IPS-NIHi7 (cell line): Measurements from ENCODE around the gene YY1.
"Not testable (repeated sequence)": the region's sequence is repeated elsewhere in the genome, so short reads cannot be mapped to it uniquely, and the experiment has no call there.

Source experiments
- DNase-seq: peaks from one replicate; pipeline ENCODE4 v3.0.0; 2012; ENCODE audit warnings: mixed read lengths; ENCODE audit errors: extremely low spot score

YY1 gene

DNA sequence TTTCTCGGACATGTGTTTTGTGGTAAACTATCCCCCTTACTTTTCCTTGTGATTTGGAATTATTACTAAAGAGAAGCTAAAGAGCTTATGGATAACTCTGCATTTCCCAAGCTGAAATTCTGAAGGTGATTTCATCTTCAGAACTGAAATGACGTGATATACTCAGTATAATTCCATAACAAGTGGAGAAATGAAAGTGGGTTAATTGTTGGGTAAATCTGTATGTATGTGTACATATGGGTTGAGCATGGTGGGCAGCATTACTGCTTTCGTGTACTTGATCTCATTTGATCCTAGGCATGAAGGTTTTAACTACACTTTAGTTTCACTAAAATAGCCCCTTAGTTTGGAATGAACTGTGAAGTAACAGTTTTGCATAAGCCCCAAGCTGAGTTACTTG lies 4.1 kb downstream of the YY1 start:
- DNase-seq: no peak

DNA sequence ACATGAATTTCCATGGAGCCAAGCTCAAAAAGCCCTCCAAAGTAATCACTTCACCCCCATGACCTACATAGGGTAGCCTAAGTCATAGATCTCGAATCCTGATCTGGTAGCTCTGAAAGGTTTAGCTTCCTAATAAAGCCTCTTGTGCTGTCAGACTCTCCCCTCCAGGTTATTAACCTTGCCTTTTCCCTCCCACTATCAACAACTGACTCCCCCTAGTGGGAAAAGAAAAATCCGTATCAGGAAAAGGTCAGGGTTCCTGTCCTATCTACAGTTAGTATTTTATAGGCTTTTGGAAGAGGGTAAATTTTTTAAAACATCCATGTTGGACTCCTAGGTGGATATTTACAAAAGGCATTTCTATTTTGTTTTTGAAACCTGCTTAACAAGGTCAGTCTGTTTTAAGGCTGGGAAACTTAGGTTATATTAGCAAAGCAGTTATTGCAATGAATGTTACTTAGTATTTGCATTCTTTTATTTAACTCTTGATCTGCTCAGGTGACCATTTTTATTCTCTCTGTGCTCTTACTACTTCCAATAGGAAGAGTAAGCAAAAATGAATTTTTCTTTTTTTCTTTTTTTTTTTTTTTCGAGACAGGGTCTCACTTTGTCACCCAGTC lies 8.0 kb downstream of the YY1 start:
- peak; percentile 73 for DNase-seq

DNA sequence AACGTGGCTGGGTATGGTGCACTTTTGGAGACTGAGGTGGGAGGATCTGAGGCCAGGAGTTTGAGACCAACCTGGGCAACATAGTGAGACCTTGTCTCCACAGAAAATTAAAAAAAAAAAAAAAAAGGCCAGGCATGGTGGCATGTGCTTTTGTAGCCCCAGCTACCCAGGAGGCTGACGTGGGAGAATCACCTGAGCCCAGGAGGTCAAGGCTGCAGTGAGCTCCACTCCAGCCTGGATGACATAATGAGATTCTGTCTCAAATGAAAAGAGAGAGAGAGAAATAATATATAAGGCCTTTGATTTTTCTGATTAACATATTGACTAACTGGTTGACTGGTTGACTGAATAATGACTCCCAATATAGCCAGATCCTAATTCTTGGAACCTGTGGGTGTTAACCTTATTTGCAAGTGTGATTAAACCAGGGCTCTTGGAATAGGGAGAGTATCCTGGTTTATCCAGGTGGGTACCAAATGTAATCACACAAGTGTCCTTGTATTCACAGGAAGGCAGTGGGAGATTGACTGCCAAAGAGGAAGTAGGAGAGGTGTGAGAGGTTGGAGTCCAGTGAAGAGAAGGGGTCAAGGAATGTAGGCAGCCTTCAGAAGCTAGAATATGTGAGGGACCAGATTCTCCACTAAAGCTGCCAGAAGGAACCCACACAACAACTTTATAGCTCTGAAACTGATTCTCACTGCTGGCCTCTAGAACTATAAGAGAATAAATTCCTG lies 12.0 kb downstream of the YY1 start:
- no peak for DNase-seq

DNA sequence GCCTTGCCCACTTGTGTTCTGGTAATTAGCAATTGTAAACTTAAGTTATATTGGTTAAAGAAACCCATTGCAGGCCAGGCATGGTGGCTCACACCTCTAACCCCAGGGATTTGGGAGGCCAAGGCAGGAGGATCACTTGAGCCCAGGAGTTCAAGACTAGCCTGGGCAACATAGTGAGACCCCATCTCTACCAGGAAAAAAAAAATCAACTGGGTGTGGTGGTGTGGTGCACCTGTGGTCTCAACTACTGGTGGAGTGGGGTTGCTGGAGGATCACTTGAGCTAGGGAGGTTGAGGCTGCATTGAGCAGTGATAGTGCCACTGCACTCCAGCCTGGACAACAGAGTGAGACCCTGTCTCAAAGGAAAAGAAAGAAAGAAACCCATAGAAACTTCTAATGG lies 13.7 kb downstream of the YY1 start:
- no peak for DNase-seq

DNA sequence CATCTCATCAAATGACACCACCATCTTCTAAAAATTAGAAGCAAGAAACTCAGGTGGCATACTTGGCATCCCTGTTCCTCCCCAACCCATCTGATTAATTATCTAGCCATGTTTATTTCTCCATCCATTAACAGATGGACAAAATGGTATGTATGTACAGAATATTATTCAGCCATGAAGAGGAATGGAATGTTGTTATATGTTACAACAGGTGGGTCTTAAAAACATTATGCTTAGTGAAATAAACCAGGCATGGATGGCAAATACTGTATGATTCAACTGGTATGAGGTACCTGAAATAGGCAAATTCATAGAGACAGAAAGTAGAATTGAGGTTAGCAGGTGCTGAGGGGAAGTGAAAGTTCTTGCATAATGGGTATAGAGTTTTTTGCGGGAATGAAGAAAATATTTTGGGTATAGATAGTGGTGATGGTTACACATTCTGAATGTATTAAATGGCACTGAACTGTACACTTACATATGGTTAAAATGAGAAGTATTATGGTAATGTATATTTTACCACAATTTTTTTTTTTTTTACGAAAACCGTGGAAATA lies 17.5 kb downstream of the YY1 start:
- DNase-seq: no peak

DNA sequence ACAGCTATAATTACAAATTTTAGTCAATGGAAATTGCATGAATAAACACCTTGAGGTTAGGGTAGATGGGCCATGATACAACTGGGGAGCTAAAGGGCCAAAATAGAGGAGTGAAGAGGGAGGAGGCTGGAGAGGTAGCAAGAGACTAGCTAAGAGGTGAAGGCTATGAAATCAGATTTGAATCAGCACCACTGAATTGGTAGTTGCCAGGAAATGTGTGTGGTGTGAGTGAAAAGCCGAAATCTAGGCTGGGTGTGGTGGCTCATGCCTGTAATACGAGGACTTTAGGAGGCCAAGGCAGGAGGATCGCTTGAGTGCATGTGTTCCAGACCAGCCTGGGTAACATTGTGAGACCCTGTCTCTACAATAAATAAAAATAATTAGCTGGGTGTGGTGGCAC lies 22.7 kb downstream of the YY1 start:
- DNase-seq: no peak

DNA sequence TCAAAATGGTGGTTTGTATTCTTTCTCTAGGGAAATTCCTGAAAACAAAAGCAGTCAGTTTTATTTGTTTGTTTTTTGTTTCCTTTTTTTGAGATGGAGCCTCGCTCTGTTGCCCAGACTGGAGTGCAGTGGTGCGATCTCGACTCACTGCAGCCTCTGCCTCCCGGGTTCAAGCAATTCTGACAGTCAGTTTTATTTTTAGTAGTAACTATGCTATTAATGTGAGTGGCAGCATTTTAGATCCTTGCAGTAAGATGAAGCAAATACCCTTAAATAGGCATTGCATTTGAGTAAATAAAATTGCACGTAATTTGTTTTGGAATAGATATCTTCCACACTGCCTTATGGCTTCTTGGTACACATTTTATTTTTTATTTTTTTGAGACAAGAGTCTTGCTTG lies 23.6 kb downstream of the YY1 start:
- DNase-seq: no peak

DNA sequence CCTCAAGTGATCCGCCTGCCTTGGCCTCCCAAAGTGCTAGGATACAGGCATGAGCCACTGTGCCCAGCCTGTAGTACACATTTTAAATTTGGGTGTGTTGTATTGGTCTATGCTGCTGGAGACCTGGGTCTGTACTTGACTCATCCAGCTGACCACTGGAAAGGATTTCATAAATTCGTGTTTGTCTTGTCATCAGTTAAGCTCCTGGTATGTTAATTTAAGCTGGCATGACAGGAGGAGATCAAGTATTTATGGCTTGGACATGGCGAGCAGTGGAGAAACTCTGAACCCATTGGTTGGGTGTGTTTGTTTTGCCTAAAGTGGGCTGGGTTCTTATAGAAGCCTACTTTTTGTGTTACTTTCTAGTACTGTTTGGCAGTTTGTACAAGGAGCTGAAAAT lies 24.2 kb downstream of the YY1 start:
- no peak for DNase-seq

DNA sequence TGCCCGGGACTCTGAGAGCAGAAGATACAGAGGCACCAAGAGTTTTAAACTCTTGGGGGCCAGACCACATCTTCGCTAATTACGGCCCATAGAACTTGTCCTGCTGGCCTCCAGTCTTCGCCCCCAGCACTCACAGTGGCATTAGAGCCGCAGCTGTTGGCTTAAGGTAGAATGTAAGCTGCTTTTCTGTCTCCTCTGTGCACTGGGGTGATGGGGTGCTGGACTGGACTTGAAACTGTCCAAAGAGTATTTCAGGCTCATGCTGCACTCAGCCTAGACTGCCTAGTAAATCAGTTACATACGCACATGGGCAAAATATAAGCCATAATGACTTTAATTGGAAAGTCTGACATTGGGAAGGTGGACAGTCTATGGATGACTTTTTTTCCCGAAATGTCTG lies 29.0 kb downstream of the YY1 start:
- no peak for DNase-seq

DNA sequence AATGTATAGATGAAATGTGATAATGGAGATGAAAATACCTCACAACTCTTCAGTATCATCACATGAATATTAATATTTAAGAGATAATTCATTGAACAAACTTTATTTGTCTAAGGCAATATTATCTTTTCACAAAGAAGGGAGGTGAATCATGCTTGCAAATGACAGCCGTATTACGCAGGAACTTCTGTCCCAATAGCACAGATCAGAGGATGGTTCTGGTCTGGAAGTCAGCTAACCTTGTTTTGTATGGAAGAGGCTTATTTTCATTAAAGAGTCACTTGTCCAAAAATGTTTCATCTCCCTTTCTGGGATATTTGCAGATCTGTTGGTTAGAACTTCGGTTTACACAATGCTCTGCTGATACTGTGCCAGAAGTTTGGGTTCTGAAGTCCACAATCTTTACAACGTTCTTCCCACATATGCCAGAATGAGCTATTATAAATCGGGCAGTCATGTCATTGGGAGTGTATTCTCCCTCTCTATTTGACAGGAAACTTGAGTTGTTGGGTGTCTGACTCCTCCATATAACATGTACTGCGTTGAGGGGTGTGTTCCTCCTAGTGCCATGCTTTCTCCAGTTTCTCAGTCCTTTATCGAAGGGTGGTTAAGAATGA lies 29.8 kb downstream of the YY1 start:
- no peak for DNase-seq

DNA sequence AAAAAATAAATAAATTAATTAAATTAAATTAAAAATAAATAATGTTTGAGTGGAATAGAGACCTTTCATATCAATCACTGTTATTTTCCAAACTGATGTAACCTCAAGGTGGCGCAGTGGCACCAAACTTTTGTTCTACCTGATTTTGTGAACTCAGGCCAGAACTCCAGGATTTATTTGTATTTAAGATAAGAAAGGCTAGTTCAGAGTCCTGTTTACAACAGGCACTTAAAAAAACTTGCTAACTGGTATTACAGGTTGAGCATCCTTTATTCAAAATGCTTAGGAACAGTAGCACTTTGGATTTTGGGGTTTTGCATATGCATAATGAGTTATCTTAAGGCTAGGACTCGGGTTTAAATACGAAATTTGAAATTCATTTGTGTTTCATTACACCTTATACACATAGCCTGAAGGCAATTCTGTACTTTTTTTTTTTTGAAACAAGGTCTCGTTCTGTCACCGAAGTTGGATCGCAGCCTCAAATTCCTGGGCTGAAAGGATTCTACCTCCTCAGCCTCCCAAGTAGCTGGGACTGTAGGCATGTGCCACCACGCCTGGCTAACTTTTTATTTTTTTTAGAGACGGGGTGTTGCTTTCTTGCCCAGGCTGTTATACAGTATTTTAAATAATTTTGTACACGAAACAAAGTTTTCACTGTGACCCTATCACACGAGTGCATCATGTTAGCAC lies 32.4 kb downstream of the YY1 start:
- no peak for DNase-seq

DNA sequence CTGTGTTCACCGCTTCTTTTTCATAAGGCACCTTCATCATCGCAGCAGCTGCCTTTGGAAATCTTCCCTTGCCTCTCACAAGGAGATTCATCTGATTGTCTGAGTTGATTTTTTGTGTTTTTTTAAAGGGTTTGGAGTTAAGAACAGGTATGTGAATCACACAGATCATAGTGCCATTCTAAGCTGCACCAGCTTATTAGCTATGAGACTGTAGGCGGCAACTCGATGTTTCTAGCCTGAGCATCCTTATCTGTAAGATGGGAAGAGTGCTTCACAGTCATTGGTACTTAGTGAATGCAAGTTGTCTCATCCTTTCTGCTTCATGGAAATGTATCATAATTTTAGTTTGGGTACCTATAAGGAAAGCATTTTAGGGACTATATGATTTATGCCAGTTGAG lies 35.3 kb downstream of the YY1 start:
- DNase-seq: no peak

DNA sequence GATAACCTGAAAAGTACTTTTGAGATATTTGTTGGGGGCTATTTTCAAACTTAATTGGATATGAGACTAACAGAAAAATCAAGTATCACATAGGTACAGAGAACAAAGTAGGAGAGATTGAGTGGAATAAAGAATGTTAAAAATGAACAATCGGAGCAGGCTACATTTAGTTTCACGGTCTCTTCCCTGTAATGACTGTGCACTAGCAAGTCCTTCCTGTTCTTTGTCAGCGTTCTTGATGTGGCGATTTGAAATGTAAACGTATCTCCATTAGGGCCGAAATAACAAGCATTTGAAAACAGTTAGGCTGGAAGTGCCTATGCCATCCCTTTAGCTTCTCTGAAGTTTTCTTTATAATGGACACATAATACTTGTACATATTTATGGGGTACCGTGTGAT lies 36.3 kb downstream of the YY1 start:
- no peak for DNase-seq

DNA sequence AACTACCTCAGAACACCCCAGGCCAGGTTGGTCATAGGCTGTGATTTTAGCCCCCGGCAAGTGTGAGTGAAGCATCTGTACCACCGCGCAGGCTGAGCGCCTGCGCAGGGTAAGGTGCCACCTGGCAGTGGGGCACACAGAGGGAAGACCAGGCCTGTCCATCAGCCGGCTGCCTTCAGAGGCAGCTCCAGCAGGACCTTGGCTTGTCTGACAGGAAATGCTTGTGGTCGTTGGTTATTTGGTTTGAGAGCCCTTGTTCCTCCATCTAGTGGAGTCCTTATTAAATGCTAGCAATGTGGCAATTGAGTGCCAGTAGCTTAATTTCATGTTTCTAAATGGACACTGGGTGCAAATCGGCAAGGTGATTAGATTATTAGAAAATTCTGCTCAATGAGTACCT lies 39.8 kb downstream of the YY1 start:
- no peak for DNase-seq

DNA sequence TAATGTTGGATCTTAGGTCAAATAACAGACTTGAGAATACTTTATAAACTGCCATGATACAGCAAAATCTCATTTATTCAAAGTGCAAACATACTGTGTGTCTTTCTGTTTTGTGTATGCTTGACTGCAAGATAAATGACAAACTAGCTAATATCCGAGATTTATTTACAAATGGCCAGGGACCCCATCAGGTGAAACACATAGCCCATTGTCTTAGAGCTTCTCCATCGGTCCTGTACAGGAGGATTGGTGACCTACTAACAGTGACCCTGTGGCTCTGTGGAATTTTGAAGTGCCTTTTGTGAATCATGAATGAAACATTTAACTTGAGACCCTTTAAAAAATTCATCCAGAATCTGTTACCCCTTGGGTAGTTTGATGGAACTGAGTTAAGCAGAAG lies 40.2 kb downstream of the YY1 start:
- DNase-seq: no peak

DNA sequence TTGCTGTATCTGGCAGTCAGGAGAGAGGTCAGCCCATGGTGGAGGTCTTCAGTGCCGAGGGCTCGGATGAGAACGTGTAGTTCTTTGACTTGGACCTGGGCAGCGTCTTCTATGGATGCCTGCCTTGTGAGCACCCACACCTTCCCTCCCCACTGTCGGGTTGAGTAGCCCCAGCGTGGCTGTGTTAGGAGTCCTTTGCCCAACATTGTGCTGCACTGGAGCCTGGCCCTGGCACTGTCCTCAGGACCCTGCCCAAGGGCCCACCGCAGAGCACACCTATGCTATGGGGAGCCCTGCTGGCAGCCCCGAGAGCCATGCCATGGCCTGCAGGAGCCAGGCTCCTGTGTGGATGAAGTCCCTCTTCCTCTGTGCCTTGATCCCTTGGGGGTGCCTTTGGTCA lies 40.6 kb downstream of the YY1 start:
- DNase-seq: no peak

DNA sequence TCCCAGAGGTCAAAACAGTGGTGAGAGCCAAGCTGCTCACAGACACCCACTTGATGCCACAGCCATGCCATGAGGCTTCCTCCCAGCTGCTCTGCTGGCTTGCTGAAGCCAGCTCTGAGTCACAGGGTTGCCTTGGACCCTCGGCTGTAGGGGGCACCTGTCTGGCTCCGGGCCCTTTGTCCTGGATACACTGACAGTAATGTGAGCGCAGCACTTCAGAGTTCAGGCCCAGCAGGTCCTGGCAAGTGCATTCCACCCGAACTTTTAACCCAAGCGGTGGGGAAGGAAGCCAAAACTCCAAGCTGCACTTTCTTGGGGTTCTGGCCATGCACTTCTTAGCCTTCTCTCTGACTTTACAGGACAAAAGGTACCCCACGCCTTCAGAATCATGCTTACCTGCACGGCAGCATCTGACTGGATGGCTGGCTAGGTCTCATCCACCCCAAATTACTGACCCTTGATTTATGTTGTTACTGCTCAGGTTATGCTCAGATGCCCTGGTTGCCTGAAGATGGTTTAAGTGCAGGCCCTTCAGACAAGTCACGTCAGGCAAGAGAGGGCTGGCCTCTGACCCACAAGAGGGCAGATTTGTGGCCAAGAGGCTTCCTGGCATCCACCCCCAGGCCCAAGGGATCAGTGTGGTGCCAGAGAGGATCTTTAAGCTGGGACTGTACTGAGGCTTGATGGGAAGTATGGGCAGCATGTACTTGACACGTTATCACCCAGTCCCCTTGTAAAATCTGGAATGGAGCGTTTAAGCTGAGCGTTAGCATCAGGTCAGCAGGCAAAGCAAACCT lies 42.5 kb downstream of the YY1 start:
- DNase-seq: no peak

DNA sequence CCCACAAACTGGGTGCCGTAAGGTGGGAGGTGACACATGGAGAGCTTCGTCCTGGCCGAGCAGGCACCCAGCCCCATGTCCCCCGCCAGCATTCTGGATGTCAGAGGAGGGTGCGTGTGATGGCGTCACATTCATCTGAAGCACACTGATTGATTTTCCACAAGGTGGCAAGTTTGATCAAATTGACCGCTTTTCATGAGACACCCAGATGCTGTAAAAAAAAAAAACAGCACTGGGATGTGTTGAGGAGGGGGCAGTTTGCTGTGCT lies 43.1 kb downstream of the YY1 start:
- DNase-seq: no peak

DNA sequence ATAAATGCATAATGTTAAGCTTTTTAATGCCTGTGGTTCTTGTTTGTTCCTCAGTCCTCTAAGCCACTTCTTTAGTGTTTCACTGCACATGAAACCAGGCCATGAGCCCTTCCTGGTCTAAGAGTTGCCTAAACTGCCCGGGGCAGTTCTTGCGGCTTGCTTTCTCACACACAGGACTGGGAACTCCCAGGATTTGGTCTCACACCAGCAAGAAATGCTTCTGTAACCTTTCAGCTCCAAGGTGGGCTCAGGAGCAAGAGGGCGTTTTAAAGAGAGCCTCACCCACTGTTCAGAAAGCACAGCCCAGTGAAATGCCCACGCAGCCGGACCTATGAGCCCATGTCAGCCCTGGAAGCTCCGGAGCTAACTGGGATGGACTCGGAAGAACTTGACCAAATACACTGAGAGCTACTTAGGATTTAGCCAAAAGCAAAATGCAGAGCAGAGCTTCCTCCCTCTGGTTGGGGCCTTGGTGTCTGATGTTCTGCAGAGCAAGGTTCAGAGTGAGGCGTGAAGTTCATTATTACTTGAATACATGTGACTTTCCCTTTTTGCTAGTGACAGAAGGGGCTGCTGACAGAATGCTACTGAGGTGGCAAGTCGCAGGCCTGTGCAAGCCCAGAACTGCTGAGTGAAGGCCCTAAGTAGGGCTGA lies 43.9 kb downstream of the YY1 start:
- no peak for DNase-seq

DNA sequence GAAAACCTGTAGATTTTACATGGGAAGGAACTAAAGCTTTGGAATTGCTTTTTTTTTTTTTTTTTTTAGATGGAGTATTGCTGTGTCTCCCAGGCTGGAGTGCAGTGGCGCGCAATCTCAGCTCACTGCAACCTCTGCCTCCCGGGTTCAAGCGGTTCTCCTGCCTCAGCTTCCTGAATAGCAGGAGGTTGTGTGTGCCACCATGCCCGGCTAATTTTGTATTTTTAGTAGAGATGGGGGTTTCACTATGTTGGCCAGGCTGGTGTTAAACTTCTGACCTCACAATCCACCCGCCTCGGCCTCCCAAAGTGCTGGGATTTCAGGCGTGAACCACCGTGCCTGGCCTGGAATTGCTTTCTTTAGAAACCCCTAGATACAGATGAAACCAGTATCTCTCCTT lies 44.5 kb downstream of the YY1 start:
- DNase-seq: not testable (repeated sequence)
